ENCODE measurements around the gene DTD1.

The DTD1 gene

GRCh38 chr20:18645851-18646250 lies 58.0 kb downstream of the DTD1 start:
- no peaks in the 10 kb centered on the region for H3K4me1 ChIP-seq (ENCODE audit: control insufficient read depth, insufficient read depth, low read length)
- H3K9me3 ChIP-seq (ENCODE audit: control insufficient read depth, insufficient read depth, low read depth, low read length), result no peaks in the 10 kb centered on the region
- ChIA-PET CTCF (no interaction called here), POLR2A (no interaction called here)
- TF ChIP-seq ZNF292 (tag by site-specific recombination; IDR thresholded peaks at IDR 0.05; ENCODE audit: borderline replicate concordance, low read depth), result no peak
- TF ChIP-seq ZSCAN16 (tag by site-specific recombination; IDR thresholded peaks at IDR 0.05), result no peak
- TF ChIP-seq ZNF621 (tag by site-specific recombination; IDR thresholded peaks at IDR 0.05), result no peak
- TF ChIP-seq ZNF266 (tag by site-specific recombination; IDR thresholded peaks at IDR 0.05; ENCODE audit: low read depth), result no peak
- TF ChIP-seq GFI1B (tag by site-specific recombination; IDR thresholded peaks at IDR 0.05), result no peak
- TF ChIP-seq OSR2 (tag by site-specific recombination; IDR thresholded peaks at IDR 0.05), result no peak
- TF ChIP-seq ZNF830 (tag by site-specific recombination; IDR thresholded peaks at IDR 0.05; ENCODE audit: low read depth), result no peak
- no peak for TF ChIP-seq SCRT1 (tag by site-specific recombination; IDR thresholded peaks at IDR 0.05; ENCODE audit: borderline replicate concordance)
- TF ChIP-seq, protein P1, sequence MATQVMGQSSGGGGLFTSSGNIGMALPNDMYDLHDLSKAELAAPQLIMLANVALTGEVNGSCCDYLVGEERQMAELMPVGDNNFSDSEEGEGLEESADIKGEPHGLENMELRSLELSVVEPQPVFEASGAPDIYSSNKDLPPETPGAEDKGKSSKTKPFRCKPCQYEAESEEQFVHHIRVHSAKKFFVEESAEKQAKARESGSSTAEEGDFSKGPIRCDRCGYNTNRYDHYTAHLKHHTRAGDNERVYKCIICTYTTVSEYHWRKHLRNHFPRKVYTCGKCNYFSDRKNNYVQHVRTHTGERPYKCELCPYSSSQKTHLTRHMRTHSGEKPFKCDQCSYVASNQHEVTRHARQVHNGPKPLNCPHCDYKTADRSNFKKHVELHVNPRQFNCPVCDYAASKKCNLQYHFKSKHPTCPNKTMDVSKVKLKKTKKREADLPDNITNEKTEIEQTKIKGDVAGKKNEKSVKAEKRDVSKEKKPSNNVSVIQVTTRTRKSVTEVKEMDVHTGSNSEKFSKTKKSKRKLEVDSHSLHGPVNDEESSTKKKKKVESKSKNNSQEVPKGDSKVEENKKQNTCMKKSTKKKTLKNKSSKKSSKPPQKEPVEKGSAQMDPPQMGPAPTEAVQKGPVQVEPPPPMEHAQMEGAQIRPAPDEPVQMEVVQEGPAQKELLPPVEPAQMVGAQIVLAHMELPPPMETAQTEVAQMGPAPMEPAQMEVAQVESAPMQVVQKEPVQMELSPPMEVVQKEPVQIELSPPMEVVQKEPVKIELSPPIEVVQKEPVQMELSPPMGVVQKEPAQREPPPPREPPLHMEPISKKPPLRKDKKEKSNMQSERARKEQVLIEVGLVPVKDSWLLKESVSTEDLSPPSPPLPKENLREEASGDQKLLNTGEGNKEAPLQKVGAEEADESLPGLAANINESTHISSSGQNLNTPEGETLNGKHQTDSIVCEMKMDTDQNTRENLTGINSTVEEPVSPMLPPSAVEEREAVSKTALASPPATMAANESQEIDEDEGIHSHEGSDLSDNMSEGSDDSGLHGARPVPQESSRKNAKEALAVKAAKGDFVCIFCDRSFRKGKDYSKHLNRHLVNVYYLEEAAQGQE (tag by site-specific recombination; IDR thresholded peaks at IDR 0.05), result no peak
- TF ChIP-seq MYNN (tag by site-specific recombination; IDR thresholded peaks at IDR 0.05; ENCODE audit: borderline replicate concordance), result no peak
- no peak for TF ChIP-seq SALL2 (tag by site-specific recombination; IDR thresholded peaks at IDR 0.05; ENCODE audit: borderline replicate concordance)
- no peak for TF ChIP-seq ZNF768 (tag by site-specific recombination; IDR thresholded peaks at IDR 0.05)
- no peak for TF ChIP-seq ZNF133 (tag by site-specific recombination; IDR thresholded peaks at IDR 0.05)
- TF ChIP-seq, protein P2, sequence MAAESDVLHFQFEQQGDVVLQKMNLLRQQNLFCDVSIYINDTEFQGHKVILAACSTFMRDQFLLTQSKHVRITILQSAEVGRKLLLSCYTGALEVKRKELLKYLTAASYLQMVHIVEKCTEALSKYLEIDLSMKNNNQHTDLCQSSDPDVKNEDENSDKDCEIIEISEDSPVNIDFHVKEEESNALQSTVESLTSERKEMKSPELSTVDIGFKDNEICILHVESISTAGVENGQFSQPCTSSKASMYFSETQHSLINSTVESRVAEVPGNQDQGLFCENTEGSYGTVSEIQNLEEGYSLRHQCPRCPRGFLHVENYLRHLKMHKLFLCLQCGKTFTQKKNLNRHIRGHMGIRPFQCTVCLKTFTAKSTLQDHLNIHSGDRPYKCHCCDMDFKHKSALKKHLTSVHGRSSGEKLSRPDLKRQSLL (tag by site-specific recombination; IDR thresholded peaks at IDR 0.05), result no peak
- TF ChIP-seq ZNF302 (tag by site-specific recombination; IDR thresholded peaks at IDR 0.05; ENCODE audit: low read depth), result no peak
- H3K4me3 ChIP-seq (ENCODE audit: low read depth, low read length), result no peak overlapping the region
- no peak overlapping the region for H3K27ac ChIP-seq (ENCODE audit: extremely low read depth, low read depth, low read length)
- H3K36me3 ChIP-seq (ENCODE audit: control insufficient read depth in 2 of 2, insufficient read depth in 1 of 2, low read length in 2 of 2), result no peaks in the 10 kb centered on the region

- ChIA-PET POLR2A (no interaction called here), CTCF (interaction anchor here (1.1 kb wide), 1 partner anchor 16 kb away, joined by 3 read pairs; no protein-coding TSS in a partner anchor)
- Histone ChIP-seq H3K27ac (ENCODE audit: extremely low read depth, low read depth, low read length) (no peak overlapping the region), H3K36me3 (ENCODE audit: control insufficient read depth in 2 of 2, insufficient read depth in 1 of 2, low read length in 2 of 2) (no peaks in the 10 kb centered on the region), H3K9me3 (ENCODE audit: control insufficient read depth, insufficient read depth, low read depth, low read length) (no peaks in the 10 kb centered on the region), H3K4me3 (ENCODE audit: low read depth, low read length) (no peak overlapping the region), H3K4me1 (ENCODE audit: control insufficient read depth, insufficient read depth, low read length) (no peaks in the 10 kb centered on the region)
- TF ChIP-seq KLF16 (tag by site-specific recombination; IDR thresholded peaks at IDR 0.05), result no peak
Observed at GRCh38 chr20:18647777-18648176, 59.9 kb downstream of the DTD1 start.

DNA sequence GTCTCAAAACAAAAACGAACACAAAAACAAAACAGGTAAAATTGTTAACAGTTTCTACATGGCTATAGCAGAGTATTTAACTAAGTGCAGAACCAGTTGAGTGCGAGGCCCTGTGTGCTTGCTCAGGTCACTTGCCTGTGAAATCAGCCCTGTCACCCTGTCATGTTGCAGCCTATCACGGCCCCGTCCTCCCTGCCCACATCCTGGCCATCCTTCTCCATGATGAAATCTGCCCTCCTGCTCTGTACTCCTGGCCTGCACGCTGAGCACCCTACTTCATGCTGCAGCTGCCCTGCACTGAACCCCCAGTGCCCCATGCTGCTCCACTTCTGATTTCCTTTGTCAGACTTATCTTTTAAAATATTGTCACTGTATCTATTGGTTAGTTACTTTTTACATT lies 62.4 kb downstream of the DTD1 start:
- Histone ChIP-seq H3K9me3 (ENCODE audit: control insufficient read depth, insufficient read depth, low read depth, low read length) (no peaks in the 10 kb centered on the region), H3K4me1 (ENCODE audit: control insufficient read depth, insufficient read depth, low read length) (no peaks in the 10 kb centered on the region), H3K27ac (ENCODE audit: extremely low read depth, low read depth, low read length) (no peak overlapping the region), H3K36me3 (ENCODE audit: control insufficient read depth in 2 of 2, insufficient read depth in 1 of 2, low read length in 2 of 2) (no peaks in the 10 kb centered on the region), H3K4me3 (ENCODE audit: low read depth, low read length) (no peak overlapping the region)
- CTCF ChIA-PET, result interaction anchor here (0.7 kb wide), 1 partner anchor 702 kb away, joined by 4 read pairs; no protein-coding TSS in a partner anchor
- TF ChIP-seq PRDM10 (tag by site-specific recombination; IDR thresholded peaks at IDR 0.05) (0 out of 2 replicates have a peak, but pooled peaks have one; percentile 12), IKZF3 (tag by site-specific recombination; IDR thresholded peaks at IDR 0.05) (no peak)
- POLR2A ChIA-PET, result no interaction called here

Data from HEK293 (cell line).